Activated CD8-positive, alpha-beta memory T cell treated with anti-CD3 and anti-CD28 coated beads for 4 hours (primary cell): ENCODE data around the gene FBXO28.

Experiments
- DNase-seq, 2 donors: peaks; one replicate each; pipeline ENCODE4 v3.0.0-alpha.2; 2020; ENCODE audit warnings: low read depth in 2 of 2

FBXO28 gene

DNA sequence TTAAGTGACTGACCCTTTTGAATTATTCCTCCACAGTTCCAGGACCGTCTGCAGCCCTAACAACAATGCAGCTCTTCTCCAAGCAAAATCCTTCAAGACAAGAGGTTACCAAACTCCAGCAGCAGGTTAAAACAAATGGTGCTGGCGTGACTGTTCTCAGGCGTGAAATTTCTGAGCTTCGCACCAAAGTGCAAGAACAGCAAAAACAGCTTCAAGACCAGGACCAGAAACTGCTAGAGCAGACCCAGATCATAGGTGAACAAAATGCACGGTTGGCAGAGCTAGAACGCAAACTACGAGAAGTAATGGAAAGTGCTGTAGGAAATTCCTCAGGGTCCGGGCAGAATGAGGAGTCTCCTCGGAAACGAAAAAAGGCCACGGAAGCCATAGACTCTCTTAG, 43.4 kb downstream of the FBXO28 start:
- DNase-seq = no peak

DNA sequence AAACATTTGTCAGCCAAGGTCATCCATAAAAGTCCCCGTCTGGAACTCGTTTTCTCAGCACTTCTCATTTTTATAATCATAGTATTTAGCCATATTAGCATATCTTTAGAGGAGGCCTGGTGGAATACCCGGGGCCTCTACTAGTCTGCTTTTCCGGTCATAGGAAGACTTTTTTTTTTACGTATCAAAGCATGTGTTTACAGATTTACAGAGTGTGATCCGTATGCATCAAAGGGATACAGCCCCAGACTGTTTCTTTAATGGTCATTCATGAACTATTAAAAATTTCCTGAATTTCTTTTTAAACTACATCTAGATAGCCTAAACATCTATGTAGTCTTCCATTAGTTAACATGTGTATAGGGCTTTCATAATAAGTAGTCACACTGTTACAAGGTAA, 45.6 kb downstream of the FBXO28 start:
- DNase-seq = no peak

DNA sequence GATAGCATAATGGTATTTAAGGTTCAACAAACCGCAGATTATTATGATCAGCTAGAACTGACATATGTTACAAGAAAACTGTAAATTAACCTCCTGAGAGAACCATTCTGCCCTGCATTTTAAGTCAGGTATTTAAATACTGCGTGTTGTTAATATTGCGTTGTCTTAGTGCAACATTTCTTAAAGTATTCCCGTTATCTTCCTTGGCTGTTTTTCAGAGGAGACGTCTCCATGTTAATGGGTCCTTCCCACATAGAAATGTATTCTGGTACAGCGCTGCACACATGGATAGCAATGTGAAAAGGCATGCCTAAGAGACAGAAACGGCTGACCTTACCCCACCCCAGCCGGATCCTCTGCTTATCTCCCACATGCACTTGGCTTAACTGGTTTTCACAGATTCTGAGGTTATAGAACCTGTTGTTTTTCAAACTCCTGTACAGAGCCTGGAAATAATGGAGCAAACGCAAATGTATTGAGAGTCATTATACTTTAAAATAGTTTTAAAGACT, 46.3 kb downstream of the FBXO28 start:
- no peak for DNase-seq

DNA sequence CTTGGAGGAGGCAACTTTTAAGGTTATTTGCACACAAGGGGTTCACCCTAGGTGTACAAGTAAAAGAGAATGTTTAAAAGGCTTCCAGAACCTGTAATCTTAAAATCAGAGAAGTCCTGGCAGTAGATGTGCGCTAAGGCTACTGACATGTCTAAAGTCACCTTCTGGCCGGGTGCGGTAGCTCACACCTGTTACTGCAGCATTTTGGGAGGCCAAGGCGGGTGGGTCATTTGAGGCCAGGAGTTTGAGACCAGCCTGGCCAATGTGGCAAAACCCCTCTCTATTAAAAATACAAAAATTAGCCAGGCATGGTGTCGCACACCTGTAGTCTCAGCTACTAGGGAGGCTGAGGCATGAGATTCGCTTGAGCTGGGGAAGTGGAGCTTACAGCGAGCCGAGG, 48.9 kb downstream of the FBXO28 start:
- DNase-seq = no peak

DNA sequence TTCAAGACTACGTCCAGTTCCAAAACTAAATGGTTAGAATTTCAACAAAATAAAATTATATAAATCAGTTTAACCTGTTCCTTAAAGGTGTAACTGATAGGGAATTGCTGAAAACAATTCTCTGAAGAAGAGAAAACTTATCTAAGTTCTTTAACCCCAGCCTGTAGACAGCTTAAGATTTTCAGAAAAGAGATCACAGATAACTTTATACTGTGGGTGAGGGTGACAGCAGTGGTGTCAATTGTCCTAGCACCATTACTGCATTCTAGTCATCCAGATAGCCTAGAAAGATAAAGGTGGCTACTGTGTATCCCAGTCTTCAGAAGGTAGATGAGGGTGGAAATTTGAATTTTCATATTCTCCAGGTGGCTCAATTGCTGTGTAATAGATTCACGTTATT, 49.4 kb downstream of the FBXO28 start:
- DNase-seq = no peak

DNA sequence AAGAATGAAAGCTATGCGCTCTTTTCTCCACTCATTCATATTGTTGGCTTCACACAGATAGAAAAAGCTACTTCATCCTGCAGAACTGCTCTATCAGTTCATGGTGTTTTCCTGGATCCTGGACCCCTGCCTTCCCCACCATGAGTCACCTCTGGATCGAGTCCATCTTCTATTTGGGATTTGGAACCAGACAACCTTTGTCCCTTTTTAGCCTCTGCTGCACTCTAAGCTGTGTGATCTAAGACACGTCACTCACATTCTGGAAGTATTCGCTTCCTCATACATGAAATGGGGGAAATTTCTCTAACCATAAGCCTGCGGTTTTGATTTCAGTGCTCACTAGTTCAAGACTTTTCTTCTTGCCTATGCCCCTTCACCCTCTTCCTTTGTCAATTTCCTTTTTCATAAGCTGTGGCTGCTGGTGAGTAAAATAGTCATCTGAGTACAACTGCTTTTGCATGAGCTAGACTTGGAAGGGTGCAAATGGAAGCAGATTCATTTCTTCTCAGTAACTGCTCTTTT, 55.0 kb downstream of the FBXO28 start:
- no peak for DNase-seq

DNA sequence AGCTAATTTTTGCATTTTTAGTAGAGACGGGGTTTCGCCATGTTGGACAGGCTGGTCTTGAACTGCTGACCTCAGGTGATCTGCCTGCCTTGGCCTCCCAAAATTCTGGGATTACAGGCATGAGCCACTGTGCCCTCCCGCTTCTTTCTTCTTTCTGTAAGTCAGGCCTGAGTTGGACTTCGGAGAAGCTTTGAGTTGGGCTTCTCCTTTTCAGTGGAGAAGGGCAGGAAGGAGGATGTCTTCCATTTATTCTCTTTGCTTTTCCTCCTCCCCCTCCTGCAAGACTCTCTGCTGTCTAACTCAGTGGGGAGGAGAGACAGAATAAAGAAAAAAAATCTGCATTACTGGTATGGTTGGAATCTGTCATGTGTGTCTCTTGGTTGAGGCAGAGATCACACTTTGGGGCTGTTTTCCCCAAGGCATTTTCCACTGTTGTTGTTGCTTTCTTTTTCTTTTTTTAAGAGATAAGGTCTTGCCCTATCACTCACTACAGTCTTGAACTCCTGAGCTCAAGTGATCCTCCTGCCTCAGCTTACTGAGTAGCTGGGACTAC, 55.9 kb downstream of the FBXO28 start:
- DNase-seq = no peak

DNA sequence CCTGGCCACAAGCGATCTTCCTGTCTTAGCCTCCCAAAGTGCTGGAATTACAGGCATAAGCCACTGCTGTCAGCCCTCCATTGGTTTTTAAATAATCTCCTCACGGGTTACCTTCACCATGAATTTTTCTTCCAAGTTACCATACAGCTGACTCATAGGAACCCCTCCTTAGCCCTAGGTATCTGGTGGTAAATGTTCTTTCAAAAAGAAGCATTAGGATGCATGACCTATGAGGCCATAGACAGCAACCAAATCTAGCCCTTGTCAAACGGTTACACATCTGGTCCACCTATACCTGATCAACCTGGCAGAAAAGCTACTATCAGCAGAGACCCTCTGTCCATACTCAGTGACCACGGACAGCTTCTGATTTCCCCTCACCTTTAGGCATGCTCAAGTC, 56.4 kb downstream of the FBXO28 start:
- DNase-seq = no peak

DNA sequence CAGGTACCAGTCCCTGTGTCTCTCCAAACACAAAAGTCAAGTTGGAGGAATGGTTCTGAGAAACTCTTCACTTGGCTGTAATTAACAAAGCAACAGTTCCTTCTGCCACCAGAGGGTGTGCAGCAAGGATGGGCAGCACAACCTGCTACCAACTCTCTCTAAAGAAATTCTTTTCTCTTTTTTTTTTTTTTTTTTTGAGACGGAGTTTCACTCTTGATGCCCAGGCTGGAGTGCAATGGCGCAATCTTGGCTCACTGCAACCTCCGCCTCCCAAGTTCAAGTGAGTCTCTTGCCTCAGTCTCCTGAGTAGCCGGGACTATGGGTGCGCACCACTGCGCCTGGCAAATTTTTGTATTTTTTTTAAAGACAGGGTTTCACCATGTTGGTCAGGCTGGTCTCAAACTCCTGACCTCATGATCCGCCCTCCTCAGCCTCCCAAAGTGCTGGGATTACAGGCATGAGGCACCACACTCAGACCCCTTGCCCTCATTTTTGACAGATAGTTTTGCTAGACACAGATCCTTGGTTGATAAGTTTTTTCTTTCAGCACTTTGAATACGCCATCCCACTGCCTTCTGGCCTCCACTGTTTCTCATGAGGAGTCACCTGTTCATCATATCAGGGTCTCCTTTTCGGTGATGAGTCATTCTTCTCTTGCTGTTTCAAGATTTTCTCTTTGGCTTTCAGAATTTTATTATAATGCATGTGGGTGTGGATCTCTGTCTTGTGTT, 57.0 kb downstream of the FBXO28 start:
- no peak for DNase-seq

DNA sequence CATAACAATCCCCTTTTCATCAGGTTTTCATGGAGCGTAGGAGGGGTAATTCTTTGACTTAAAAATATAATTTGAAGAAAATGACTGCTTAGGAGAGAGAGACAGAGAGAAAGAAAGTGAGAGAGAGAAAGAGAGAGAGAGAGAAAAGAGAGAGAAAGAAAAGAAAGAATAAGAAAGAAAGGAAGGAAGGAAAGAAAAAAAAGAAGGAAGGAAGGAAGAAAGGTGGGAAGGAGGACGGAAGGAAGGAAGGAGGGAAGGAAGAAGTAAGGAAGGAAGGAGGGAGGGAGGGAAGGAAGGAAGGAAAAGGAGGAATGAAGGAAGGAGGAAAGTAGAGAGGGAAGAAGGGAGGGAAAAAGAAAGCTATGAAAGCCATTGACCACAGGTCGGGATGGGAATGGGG, 58.3 kb downstream of the FBXO28 start:
- DNase-seq = no peak

DNA sequence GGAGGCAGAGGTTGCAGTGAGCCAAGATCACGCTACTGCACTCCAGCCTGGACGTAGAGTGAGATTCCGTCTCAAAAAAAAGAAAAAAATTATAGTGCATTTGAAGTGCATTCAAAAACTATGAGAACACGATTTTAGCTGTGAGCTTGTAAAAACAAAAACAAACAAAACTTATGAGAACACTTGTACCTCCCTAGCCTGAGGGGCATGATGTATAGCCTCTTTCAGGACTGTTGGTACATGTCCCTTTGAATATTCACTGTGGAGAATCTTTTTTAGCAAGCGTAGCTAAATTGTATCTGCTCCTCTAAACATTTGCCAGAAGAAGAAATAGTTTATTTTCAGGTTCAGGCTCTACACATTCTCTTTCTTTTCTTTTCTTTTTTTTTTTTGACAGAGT, 59.6 kb downstream of the FBXO28 start:
- DNase-seq = no peak

DNA sequence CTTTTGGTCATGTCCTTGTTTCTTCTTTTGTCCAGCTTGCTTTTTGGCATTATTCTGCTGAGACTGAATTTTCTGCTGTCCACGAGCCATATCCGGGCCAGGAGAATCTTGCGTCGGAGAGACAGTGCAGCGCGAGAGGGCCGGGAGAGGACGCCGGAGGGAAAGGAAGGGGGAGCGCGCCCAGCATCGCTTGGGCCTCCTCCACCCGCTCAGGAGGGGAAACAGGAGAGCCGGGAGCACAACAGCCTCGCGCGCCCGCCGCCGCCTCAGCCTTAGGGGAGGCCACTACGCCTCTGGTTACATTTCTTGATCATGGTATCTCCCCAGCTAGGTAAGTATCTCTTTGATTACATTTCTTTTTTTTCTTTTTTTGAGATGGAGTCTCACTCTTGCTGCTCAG, 61.7 kb downstream of the FBXO28 start:
- DNase-seq = no peak

DNA sequence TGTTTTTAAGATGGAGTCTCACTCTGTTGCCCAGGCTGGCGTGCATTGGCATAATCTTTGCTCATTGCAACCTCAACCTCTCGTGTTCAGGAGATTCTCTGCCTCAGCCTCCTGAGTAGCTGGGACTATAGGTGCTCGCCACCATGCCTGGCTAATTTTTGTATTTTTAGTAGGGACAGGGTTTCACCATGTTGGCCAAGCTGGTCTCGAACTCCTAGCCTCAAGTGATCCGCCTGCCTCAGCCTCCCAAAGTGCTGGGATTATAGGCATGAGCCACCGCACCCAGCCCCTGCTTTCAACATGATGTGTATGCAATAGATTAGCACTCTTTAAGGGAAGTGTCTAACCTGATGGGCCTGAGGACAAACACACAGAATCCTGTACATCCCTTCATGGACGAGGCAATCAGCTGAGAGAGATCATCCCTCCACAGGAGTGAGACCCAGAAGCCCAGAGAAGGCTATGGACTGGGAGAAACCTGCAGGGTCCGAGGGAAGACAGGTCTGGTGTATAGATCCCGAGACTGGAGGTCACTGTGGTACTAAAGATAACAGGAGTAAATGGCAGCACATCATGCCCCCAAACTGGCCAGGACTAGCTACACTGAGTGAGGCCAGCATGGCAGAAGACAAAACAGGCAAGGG, 63.6 kb downstream of the FBXO28 start:
- DNase-seq = no peak

DNA sequence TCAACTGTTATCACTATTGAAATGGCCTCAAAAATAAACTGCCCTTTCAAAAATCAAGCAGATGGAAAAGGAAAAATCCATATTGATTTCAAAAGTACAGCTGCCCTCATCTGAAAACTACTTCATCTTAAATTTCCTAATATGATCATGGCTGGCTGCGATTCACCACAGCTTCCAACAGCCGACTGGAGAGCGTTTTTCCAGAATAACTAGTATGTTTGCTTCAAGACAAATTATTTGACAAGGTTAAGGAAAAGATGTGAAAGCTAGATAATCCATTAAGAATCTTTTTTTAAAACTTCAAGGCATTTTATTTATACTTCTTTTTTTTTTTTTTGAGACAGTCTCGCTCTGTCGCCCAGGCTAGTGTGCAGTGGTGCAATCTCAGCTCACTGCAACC, 65.0 kb downstream of the FBXO28 start:
- no peak for DNase-seq

DNA sequence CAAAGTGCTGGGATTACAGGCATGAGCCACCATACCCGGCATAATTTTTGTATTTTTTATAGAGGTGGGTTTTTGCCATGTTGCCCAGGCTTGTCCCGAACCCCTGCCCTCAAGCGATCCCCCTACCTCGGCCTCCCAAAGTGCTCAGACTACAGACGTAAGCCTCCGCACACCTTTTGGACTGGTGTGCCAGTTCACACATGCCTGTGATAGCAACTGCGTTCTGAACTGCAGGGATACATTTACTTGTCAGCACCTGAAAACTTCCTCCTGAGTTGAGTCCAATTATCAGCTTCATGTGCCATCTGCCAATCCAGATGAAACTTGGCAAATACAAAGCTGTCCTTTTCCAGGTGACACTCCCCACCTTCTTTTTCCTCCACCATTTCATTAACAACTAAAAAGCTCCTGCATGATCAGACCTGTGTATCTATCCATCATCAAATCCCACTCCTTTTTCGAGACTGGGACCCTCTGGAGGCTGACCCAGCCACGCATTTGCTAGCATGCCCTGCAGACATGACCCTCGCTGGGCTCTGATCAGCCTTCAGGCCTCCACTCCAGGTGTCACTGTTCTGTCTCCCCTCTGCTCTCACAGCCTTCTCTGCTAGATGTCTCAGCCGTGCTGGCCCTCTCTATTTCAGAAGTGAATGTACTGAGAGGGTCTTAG, 67.0 kb downstream of the FBXO28 start:
- no peak for DNase-seq

DNA sequence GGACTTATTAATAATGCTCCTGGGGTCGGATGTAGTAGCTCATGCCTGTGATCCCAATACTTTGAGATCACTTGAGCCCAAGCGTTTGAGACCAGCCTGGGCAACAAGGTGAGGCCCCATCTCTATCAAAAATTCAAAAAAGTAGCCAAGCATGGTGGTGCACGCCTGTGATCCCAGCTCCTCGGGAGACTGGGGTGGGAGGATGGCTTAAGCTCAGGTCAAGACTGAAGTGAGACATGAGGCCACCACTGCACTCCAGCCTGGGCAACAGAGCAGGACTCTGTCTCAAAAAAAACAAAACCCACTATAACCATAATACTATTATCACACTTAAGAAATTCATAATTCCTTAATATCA, 67.5 kb downstream of the FBXO28 start:
- DNase-seq = no peak

DNA sequence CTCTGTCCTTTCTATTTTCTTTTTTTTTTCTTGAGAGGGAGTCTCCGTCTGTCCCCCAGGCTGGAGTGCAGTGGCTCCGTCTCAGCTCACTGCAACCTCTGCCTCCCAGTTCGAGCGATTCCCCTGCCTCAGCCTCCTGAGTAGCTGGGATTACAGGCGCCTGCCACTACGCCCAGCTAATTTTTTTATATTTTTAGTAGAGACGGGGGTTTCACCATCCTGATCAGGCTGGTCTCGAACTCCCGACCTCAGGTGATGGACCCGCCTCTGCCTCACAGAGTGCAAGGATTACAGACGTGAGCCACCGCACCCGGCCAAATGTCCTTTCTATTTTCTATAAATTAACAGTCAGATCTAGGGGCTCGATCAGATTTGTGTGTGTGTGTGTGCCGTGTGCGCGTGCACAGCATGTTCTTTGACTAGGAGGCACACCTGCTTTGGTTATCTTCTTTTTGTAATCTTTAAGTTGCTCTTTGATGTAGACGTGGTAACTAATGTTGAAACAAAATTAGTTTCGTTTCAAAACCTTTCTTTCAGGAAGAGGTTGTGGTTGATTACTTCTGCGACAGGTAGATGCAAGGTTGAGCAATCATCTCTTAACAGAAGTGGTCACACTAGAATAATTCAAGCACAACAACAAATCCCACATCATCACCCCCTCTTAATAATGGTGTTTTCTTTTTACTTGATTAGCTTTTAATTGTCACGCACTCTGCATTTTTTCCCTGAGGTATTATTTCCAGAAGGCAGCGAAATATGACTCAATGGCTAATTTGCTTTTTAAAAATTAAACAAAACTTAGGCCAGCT, 68.3 kb downstream of the FBXO28 start:
- DNase-seq = no peak

DNA sequence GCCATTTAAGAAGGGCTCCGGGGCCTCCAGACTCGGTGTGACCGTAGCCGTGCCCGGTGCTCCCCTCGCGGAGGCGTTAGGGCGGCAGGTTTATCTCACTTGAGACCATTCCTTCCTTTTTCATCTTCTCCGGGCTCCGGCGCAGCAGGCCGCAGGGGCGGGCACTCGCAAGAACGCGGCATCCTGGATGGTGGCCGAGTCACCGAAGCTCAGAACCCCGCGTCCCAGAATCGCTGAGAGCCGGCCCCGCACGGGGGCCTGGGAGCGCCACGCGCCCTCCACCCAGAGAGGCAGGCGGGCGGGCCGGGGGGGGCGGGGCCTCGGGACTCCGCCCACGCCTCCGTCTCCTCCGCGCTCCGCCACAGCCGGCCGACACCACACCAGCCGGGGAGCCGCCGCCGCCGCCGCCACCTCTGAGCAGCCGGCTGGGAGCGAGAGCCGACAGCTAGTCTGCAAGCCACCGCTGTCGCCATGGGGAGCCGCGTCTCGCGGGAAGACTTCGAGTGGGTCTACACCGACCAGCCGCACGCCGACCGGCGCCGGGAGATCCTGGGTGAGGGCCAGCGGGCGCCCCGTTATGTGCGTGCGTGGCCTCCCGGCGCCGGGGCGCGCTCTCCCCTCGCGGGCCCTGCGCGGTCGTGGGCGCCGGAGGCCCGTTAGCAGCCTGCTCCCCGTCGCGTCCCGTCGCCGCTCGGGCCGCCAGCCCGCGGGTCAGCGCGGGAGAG, 69.1 kb downstream of the FBXO28 start, which contains the start of gene DEGS1:
DEGS1 (plus strand) TSS at position 375 of the 725 bp plus-strand sequence; CDS start at position 472, 97 bp downstream.
- peak; percentile 57 to 64 for DNase-seq

DNA sequence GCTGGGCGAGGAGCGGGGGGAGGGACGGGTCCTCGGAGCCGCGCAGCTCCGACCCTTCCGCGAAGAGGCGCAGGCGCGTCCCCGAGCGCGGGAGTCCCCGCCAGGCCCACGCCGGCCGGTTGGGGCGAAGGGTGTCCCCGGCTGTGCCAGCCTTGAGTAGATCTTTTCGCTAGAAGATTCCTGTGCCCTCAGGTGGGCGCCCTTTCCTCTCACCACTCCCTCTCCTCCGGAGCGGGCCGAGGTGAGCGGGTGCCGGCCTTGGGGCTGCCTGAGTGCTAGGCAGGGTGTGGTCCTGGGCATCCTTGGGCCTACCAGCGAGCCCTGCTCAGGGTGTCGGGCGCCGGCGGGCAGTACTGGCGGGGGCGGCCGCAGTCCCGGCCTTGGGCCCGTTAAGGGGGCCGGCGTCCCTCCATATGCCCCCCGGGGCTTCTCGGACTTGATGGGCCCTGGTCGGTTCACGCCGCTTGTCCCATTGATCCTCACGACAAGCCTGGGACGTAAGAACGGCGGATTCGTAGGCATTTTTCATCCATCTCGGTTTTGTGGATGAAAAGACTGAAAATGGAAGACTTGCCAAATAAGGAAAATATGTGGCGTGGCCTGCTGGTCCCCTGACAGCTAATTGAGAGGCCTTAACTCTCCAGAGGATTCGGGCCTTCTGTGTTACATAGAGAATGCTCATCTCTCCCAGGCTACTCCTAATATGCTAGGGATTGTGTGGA, 69.8 kb downstream of the FBXO28 start:
- peak in 1 of 2 donors; percentile 19 for DNase-seq

DNA sequence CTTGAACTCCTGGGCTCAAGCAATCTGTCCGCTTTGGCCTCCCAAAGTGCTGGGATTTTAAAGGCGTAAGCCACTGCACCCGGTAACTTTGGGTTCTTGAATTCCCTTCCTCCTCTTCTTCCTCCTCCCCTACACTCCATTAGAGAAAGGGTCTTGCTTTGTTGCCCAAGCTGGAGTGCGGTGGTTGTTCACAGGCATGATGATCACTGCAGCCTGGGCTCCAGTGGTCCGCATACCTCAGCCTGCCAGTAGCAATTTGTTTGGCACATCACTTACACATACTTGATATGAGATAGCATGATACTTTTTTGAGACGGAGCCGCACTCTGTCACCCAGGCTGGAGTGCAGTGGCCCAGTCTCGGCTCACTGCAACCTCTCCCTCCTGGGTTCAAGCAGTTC, 71.3 kb downstream of the FBXO28 start:
- DNase-seq = no peak
